ENCODE measurements around the gene HYAL3. TPM values are rescaled to one million over a fixed set of nuclear protein-coding genes. Genes with fewer than 3 reads are reported as not detected.

HYAL3 gene
- total and polyA plus RNA-seq, 2 of the 13 experiments (the other 11 are each of a cell fraction or from before 2014, with no cell fraction given), result 5.5 to 10.4 TPM

GRCh38 chr3:50264383-50264963 lies 34.7 kb downstream of the HYAL3 start (continued):
- TF ChIP-seq ZNF512 (CRISPR knock-in tag; IDR thresholded peaks at IDR 0.05) (no peak), ZNF44 (CRISPR knock-in tag; IDR thresholded peaks at IDR 0.05) (no peak), JDP2 (CRISPR knock-in tag; IDR thresholded peaks at IDR 0.05; ENCODE audit: borderline replicate concordance) (no peak), DNMT1 (CRISPR knock-in tag; IDR thresholded peaks at IDR 0.05) (no peak), ETV5 (CRISPR knock-in tag; IDR thresholded peaks at IDR 0.05; ENCODE audit: borderline replicate concordance) (no peak; the same call in 1 of the 2 replicates), ZC3H4 (CRISPR knock-in tag; IDR thresholded peaks at IDR 0.05; ENCODE audit: borderline replicate concordance) (no peak), FOXP1 (IDR thresholded peaks at IDR 0.05) (0 out of 2 replicates have a peak, but pooled peaks have one; percentile 10), FOXP1 (CRISPR knock-in tag; IDR thresholded peaks at IDR 0.05) (0 out of 2 replicates have a peak, but pooled peaks have one; percentile 4), ZFP62 (CRISPR knock-in tag; IDR thresholded peaks at IDR 0.05) (no peak)
- TF ChIP-seq, protein P1, sequence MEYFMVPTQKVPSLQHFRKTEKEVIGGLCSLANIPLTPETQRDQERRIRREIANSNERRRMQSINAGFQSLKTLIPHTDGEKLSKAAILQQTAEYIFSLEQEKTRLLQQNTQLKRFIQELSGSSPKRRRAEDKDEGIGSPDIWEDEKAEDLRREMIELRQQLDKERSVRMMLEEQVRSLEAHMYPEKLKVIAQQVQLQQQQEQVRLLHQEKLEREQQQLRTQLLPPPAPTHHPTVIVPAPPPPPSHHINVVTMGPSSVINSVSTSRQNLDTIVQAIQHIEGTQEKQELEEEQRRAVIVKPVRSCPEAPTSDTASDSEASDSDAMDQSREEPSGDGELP (IDR thresholded peaks at IDR 0.05; ENCODE audit: borderline replicate concordance, low read depth), result peak; percentile 59; the same call in 1 of the 2 replicates
- TF ChIP-seq, protein P2, sequence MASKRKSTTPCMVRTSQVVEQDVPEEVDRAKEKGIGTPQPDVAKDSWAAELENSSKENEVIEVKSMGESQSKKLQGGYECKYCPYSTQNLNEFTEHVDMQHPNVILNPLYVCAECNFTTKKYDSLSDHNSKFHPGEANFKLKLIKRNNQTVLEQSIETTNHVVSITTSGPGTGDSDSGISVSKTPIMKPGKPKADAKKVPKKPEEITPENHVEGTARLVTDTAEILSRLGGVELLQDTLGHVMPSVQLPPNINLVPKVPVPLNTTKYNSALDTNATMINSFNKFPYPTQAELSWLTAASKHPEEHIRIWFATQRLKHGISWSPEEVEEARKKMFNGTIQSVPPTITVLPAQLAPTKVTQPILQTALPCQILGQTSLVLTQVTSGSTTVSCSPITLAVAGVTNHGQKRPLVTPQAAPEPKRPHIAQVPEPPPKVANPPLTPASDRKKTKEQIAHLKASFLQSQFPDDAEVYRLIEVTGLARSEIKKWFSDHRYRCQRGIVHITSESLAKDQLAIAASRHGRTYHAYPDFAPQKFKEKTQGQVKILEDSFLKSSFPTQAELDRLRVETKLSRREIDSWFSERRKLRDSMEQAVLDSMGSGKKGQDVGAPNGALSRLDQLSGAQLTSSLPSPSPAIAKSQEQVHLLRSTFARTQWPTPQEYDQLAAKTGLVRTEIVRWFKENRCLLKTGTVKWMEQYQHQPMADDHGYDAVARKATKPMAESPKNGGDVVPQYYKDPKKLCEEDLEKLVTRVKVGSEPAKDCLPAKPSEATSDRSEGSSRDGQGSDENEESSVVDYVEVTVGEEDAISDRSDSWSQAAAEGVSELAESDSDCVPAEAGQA (IDR thresholded peaks at IDR 0.05; ENCODE audit: low read depth), result 0 out of 2 replicates have a peak, but pooled peaks have one; percentile 15
- TF ChIP-seq, protein P2 (CRISPR knock-in tag; IDR thresholded peaks at IDR 0.05; ENCODE audit: borderline replicate concordance), result no peak
- TF ChIP-seq, protein P3, sequence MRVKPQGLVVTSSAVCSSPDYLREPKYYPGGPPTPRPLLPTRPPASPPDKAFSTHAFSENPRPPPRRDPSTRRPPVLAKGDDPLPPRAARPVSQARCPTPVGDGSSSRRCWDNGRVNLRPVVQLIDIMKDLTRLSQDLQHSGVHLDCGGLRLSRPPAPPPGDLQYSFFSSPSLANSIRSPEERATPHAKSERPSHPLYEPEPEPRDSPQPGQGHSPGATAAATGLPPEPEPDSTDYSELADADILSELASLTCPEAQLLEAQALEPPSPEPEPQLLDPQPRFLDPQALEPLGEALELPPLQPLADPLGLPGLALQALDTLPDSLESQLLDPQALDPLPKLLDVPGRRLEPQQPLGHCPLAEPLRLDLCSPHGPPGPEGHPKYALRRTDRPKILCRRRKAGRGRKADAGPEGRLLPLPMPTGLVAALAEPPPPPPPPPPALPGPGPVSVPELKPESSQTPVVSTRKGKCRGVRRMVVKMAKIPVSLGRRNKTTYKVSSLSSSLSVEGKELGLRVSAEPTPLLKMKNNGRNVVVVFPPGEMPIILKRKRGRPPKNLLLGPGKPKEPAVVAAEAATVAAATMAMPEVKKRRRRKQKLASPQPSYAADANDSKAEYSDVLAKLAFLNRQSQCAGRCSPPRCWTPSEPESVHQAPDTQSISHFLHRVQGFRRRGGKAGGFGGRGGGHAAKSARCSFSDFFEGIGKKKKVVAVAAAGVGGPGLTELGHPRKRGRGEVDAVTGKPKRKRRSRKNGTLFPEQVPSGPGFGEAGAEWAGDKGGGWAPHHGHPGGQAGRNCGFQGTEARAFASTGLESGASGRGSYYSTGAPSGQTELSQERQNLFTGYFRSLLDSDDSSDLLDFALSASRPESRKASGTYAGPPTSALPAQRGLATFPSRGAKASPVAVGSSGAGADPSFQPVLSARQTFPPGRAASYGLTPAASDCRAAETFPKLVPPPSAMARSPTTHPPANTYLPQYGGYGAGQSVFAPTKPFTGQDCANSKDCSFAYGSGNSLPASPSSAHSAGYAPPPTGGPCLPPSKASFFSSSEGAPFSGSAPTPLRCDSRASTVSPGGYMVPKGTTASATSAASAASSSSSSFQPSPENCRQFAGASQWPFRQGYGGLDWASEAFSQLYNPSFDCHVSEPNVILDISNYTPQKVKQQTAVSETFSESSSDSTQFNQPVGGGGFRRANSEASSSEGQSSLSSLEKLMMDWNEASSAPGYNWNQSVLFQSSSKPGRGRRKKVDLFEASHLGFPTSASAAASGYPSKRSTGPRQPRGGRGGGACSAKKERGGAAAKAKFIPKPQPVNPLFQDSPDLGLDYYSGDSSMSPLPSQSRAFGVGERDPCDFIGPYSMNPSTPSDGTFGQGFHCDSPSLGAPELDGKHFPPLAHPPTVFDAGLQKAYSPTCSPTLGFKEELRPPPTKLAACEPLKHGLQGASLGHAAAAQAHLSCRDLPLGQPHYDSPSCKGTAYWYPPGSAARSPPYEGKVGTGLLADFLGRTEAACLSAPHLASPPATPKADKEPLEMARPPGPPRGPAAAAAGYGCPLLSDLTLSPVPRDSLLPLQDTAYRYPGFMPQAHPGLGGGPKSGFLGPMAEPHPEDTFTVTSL (CRISPR knock-in tag; IDR thresholded peaks at IDR 0.05; ENCODE audit: borderline replicate concordance), result no peak
- TF ChIP-seq, protein P4, sequence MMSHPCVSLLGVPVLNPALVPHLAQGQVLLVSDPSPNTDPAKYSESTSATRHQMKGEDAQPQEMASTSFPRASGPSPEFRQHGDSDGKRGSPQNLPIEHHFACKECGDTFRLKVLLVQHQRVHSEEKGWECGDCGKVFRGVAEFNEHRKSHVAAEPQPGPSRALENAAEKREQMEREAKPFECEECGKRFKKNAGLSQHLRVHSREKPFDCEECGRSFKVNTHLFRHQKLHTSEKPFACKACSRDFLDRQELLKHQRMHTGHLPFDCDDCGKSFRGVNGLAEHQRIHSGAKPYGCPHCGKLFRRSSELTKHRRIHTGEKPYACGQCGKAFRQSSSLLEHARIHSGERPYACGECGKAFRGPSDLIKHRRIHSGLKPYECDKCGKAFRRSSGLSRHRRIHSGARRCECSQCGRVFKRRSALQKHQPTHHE (CRISPR knock-in tag; IDR thresholded peaks at IDR 0.05; ENCODE audit: borderline replicate concordance), result no peak
